Measurements from ENCODE around the gene COX6A2.
"Not testable (repeated sequence)": the region's sequence is repeated elsewhere in the genome, so short reads cannot be mapped to it uniquely, and the experiment has no call there.

Gene COX6A2

DNA sequence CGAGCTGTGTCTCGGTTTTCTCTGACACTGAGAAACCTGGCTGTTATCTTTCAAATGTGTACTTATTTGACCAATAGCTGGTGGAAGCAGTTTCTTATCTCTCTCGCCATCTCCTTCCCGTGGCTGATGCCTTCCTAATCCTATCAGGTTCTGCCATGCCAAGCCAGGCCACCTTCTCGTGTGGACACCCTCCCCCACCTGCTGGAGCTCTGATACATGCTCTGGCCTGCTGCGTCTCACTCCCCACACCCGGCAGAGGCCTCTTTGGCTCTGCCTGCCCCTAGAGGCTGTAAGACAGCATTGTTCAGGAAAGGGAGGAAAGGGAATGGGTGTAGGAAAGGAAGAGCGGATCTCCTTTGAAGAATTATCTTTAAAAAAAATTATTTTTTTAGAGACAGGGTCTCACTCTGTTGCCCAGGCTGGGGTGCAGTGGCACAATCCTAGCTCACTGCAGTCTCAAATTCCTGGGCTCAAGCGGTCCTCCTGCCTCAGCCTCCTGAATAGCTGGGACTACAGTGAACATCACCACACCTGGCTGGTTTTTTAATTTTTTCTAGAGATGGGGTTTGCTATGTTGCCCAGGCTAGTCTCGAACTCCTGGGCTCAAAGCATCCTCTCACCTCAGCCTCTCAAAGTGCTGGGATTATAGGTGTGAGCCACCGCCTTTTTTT lies 23.7 kb upstream of the COX6A2 start:
- H3K79me1 ChIP-seq (replicated peaks; ENCODE audit: low read length, poor library complexity, severe bottlenecking), result peaks cover 14% of the 10 kb centered on the region
- H3K4me1 ChIP-seq (ENCODE audit: control insufficient read depth, insufficient read depth, low read depth, low read length), result peaks cover 29% of the 10 kb centered on the region
- no peak overlapping the region for H3K23ac ChIP-seq (ENCODE audit: low read length in 2 of 2)
- no peak overlapping the region for H3K4me3 ChIP-seq (ENCODE audit: insufficient read depth in 1 of 2, low read depth in 1 of 2, low read length in 2 of 2)
- H3K4me2 ChIP-seq (ENCODE audit: low read length, poor library complexity, severe bottlenecking), result no peak overlapping the region
- H4K91ac ChIP-seq (ENCODE audit: low read length), result no peak overlapping the region
- no peak overlapping the region for H3K14ac ChIP-seq (ENCODE audit: low read length in 2 of 2)
- H3K9ac ChIP-seq (ENCODE audit: low read length), result peak overlapping the region; percentile 78
- H2BK5ac ChIP-seq (ENCODE audit: low read depth, low read length, poor library complexity, severe bottlenecking), result no peak overlapping the region
- peak overlapping the region; percentile 60 for H2BK15ac ChIP-seq (ENCODE audit: low read depth, poor library complexity, severe bottlenecking)
- no peaks in the 10 kb centered on the region for H3K27me3 ChIP-seq (ENCODE audit: control insufficient read depth in 1 of 2, insufficient read depth in 1 of 2, low read length in 2 of 2)
- peak overlapping the region; percentile 27 for H4K8ac ChIP-seq (ENCODE audit: low read length)
- peak overlapping the region in 1 of 2 experiments; percentile 11 for H3K18ac ChIP-seq (ENCODE audit: low read depth in 1 of 2, low read length in 2 of 2)
- peak; percentile 84 for DNase-seq
- H2BK120ac ChIP-seq (ENCODE audit: low read depth, low read length), result peak overlapping the region; percentile 54
- no peak overlapping the region for H2AFZ ChIP-seq (ENCODE audit: low read depth, low read length)
- H3K9me3 ChIP-seq (ENCODE audit: control insufficient read depth, low read length), result no peaks in the 10 kb centered on the region
- no peak overlapping the region for H2BK12ac ChIP-seq (ENCODE audit: low read length in 2 of 2)
- H2AK5ac ChIP-seq (ENCODE audit: low read length, severe bottlenecking), result peak overlapping the region; percentile 53
- H3K36me3 ChIP-seq (ENCODE audit: control insufficient read depth in 1 of 2, insufficient read depth in 2 of 2, low read depth in 1 of 2, low read length in 2 of 2), result peaks cover 10 to 13% of the 10 kb centered on the region in 2 experiments
- no peak overlapping the region for H3K27ac ChIP-seq (ENCODE audit: low read length, poor library complexity, severe bottlenecking)
- 47% methylated on average over 7 of the region's 11 CpGs for WGBS
- H3K4ac ChIP-seq (ENCODE audit: low read depth in 1 of 2, low read length in 2 of 2), result no peak overlapping the region

DNA sequence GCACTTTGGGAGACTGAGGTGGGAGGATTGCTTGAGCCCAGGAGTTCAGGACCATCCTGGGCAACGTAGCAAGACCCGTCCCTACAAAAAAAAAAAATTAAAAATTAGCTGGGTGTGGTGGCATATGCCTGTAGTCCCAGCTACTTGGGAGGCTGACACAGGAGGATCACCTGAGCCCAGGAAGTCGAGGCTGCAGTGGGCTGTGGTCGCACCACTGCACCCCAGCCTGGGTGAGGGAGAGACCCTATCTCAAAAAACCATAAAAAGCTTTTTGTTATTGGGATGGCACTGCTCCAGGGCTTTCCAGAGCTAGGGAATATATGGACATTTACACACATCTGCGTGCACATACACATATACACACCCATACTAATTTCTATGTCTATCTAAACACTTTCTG lies 23.0 kb upstream of the COX6A2 start:
- no peak overlapping the region for H3K4ac ChIP-seq (ENCODE audit: low read depth in 1 of 2, low read length in 2 of 2)

DNA sequence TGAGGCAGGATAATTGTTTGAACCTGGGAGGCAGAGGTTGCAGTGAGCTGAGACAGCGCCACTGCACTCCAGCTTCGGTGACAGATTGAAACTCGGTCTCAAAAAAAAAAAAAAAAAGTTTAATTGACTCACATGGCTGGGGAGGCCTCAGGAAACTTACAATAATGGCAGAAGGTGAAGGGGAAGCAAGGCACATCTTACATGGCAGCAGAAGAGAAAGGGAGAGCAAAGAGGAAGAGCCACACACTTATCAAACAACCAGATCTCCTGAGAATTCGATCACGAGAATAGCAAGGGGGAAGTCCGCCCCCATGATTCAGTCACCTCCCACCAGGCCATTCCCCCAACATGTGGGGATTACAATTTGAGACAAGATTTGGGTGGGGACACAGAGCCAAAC lies 17.8 kb upstream of the COX6A2 start:
- H4K91ac ChIP-seq (ENCODE audit: low read length); DNase-seq; H3K4ac ChIP-seq (ENCODE audit: low read depth in 1 of 2, low read length in 2 of 2); H3K4me1 ChIP-seq (ENCODE audit: control insufficient read depth, insufficient read depth, low read depth, low read length); H3K23ac ChIP-seq (ENCODE audit: low read length in 2 of 2); H3K79me1 ChIP-seq (replicated peaks; ENCODE audit: low read length, poor library complexity, severe bottlenecking); H3K36me3 ChIP-seq (ENCODE audit: control insufficient read depth in 1 of 2, insufficient read depth in 2 of 2, low read depth in 1 of 2, low read length in 2 of 2); H3K18ac ChIP-seq (ENCODE audit: low read depth in 1 of 2, low read length in 2 of 2); H3K14ac ChIP-seq (ENCODE audit: low read length in 2 of 2); H2BK15ac ChIP-seq (ENCODE audit: low read depth, poor library complexity, severe bottlenecking); H2BK120ac ChIP-seq (ENCODE audit: low read depth, low read length); H3K27me3 ChIP-seq (ENCODE audit: control insufficient read depth in 1 of 2, insufficient read depth in 1 of 2, low read length in 2 of 2); H3K27ac ChIP-seq (ENCODE audit: low read length, poor library complexity, severe bottlenecking); H4K8ac ChIP-seq (ENCODE audit: low read length); H3K4me2 ChIP-seq (ENCODE audit: low read length, poor library complexity, severe bottlenecking); H3K9ac ChIP-seq (ENCODE audit: low read length); H3K4me3 ChIP-seq (ENCODE audit: insufficient read depth in 1 of 2, low read depth in 1 of 2, low read length in 2 of 2); H2AFZ ChIP-seq (ENCODE audit: low read depth, low read length); H3K9me3 ChIP-seq (ENCODE audit: control insufficient read depth, low read length); H2BK5ac ChIP-seq (ENCODE audit: low read depth, low read length, poor library complexity, severe bottlenecking); H2BK12ac ChIP-seq (ENCODE audit: low read length in 2 of 2); H2AK5ac ChIP-seq (ENCODE audit: low read length, severe bottlenecking): not testable (repeated sequence)
- WGBS, result 90% methylated on average over 5 of the region's 6 CpGs

More for the DNA sequence above, 23.0 kb upstream of the COX6A2 start:
- Histone ChIP-seq H3K27ac (ENCODE audit: low read length, poor library complexity, severe bottlenecking) (no peak overlapping the region), H3K18ac (ENCODE audit: low read depth in 1 of 2, low read length in 2 of 2) (no peak overlapping the region), H2BK15ac (ENCODE audit: low read depth, poor library complexity, severe bottlenecking) (no peak overlapping the region), H3K4me3 (ENCODE audit: insufficient read depth in 1 of 2, low read depth in 1 of 2, low read length in 2 of 2) (no peak overlapping the region), H3K14ac (ENCODE audit: low read length in 2 of 2) (no peak overlapping the region), H3K23ac (ENCODE audit: low read length in 2 of 2) (no peak overlapping the region), H3K79me1 (replicated peaks; ENCODE audit: low read length, poor library complexity, severe bottlenecking) (peaks cover 9% of the 10 kb centered on the region), H2AFZ (ENCODE audit: low read depth, low read length) (no peak overlapping the region), H3K36me3 (ENCODE audit: control insufficient read depth in 1 of 2, insufficient read depth in 2 of 2, low read depth in 1 of 2, low read length in 2 of 2) (peaks cover 5 to 10% of the 10 kb centered on the region in 2 experiments), H3K4me1 (ENCODE audit: control insufficient read depth, insufficient read depth, low read depth, low read length) (peaks cover 25% of the 10 kb centered on the region), H4K91ac (ENCODE audit: low read length) (no peak overlapping the region), H3K9ac (ENCODE audit: low read length) (peak overlapping the region; percentile 78), H3K27me3 (ENCODE audit: control insufficient read depth in 1 of 2, insufficient read depth in 1 of 2, low read length in 2 of 2) (no peaks in the 10 kb centered on the region), H2BK12ac (ENCODE audit: low read length in 2 of 2) (no peak overlapping the region), H2BK120ac (ENCODE audit: low read depth, low read length) (no peak overlapping the region), H3K9me3 (ENCODE audit: control insufficient read depth, low read length) (no peaks in the 10 kb centered on the region), H2BK5ac (ENCODE audit: low read depth, low read length, poor library complexity, severe bottlenecking) (no peak overlapping the region), H3K4me2 (ENCODE audit: low read length, poor library complexity, severe bottlenecking) (no peak overlapping the region), H2AK5ac (ENCODE audit: low read length, severe bottlenecking) (peak overlapping the region; percentile 53), H4K8ac (ENCODE audit: low read length) (no peak overlapping the region)
- DNase-seq, result no peak
- 95% methylated on average over 5 of the region's 5 CpGs for WGBS

DNA sequence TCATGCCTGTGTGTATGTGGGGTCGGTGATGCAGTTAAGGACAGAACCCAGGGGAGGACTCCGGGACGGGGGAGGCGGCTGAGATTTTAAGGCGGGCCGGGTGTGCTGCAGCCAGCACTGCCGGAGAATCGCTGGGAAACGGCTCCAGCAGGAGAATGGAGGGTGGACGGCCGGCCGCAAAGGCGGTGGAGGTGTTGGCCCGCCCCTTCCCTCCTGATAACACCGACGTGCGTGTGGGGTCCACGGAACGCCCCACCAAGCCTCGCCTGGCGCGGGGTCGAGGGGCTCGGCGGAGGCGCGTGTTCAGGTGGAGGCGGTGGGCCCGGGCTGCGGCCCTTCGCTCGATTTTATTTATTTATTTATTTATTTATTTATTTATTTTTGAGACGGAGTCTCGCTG lies 13.8 kb upstream of the COX6A2 start:
- no peak for DNase-seq
- WGBS, result 86% methylated on average over 19 of the region's 34 CpGs
- Histone ChIP-seq H3K27ac (ENCODE audit: low read length, poor library complexity, severe bottlenecking) (no peak overlapping the region), H4K91ac (ENCODE audit: low read length) (peak overlapping the region; percentile 61), H3K14ac (ENCODE audit: low read length in 2 of 2) (no peak overlapping the region), H3K9me3 (ENCODE audit: control insufficient read depth, low read length) (no peaks in the 10 kb centered on the region), H3K79me1 (replicated peaks; ENCODE audit: low read length, poor library complexity, severe bottlenecking) (no peaks in the 10 kb centered on the region), H3K9ac (ENCODE audit: low read length) (peak overlapping the region; percentile 92), H3K23ac (ENCODE audit: low read length in 2 of 2) (no peak overlapping the region), H3K4me2 (ENCODE audit: low read length, poor library complexity, severe bottlenecking) (no peak overlapping the region), H3K4me3 (ENCODE audit: insufficient read depth in 1 of 2, low read depth in 1 of 2, low read length in 2 of 2) (peak overlapping the region in 1 of 2 experiments; percentile 87), H2BK12ac (ENCODE audit: low read length in 2 of 2) (no peak overlapping the region), H3K4me1 (ENCODE audit: control insufficient read depth, insufficient read depth, low read depth, low read length) (peaks cover 8% of the 10 kb centered on the region), H2BK120ac (ENCODE audit: low read depth, low read length) (no peak overlapping the region), H3K36me3 (ENCODE audit: control insufficient read depth in 1 of 2, insufficient read depth in 2 of 2, low read depth in 1 of 2, low read length in 2 of 2) (no peaks in the 10 kb centered on the region), H2BK5ac (ENCODE audit: low read depth, low read length, poor library complexity, severe bottlenecking) (no peak overlapping the region), H2AK5ac (ENCODE audit: low read length, severe bottlenecking) (no peak overlapping the region), H4K8ac (ENCODE audit: low read length) (no peak overlapping the region), H3K4ac (ENCODE audit: low read depth in 1 of 2, low read length in 2 of 2) (peak overlapping the region in 1 of 2 experiments; percentile 64), H3K27me3 (ENCODE audit: control insufficient read depth in 1 of 2, insufficient read depth in 1 of 2, low read length in 2 of 2) (no peaks in the 10 kb centered on the region), H3K18ac (ENCODE audit: low read depth in 1 of 2, low read length in 2 of 2) (no peak overlapping the region), H2AFZ (ENCODE audit: low read depth, low read length) (no peak overlapping the region), H2BK15ac (ENCODE audit: low read depth, poor library complexity, severe bottlenecking) (no peak overlapping the region)
